DMS 273 treated with DMSO at 0.1 percent for 48 hours (cell line): ENCODE data around the gene POLD4.

Experiments used
- DNase-seq: peaks from one replicate; lab custom pipeline; 2025; lab: John Stamatoyannopoulos, UW

POLD4 gene

GRCh38 chr11:67301313-67301921 is 51.9 kb downstream of the POLD4 start:
- no peak for DNase-seq
